Coronary artery (tissue), 2 donors: ENCODE measurements around the gene CYP27A1.

Experiments used
- DNase-seq: peaks from one replicate; pipeline ENCODE4 v3.0.0-alpha.2; 2017; ENCODE audit warnings: low spot score
- H3K27ac ChIP-seq, 2 donors: fragments of 200-600 bp; sonication (generic); one replicate each; pipeline ENCODE4 v1.5.1; 2016 to 2019
- H3K4me3 ChIP-seq: fragments of 200-600 bp; sonication (generic); 2 replicates; pipeline ENCODE4 v1.5.1; 2016; ENCODE audit warnings: mild to moderate bottlenecking, moderate library complexity
- TF ChIP-seq, protein P1 (sequence below): fragments of 200-600 bp; sonication (generic); IDR thresholded peaks from one replicate; pipeline ENCODE4 v1.5.1; 2019; ENCODE audit warnings: antibody characterized with exemption

Gene CYP27A1

DNA sequence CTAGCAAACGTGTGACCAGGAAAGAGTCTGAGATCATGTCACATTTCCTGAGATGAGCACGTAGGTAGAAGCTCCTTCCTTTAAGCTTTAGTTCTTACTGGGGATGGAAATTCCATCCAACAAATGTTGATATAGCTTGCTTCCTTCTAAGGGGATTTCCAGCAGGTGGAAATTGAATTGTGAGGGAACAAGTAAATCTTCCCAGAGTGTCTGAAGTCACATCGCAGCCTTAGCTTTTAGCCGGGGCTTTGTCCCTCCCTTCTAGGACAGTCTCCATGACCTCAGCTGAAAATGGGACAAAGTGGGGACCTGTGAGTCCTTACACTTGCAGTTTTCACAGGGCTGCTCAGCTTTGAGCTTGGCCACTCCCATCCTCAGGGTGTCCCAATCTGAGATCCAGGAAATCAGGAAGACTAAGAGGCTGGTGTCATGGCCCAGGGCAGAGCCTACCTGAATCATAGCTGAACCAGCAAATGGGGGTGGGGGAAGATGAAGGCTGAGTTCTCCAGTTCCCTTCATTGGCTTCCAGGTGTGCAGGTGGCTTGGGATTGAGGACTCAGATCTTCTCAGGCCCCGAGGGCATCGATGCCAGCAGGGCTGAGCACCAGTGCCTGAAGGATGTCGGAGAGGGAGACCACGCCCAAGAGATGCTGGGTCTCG, 41.4 kb downstream of the CYP27A1 start:
- TF ChIP-seq, protein P1, sequence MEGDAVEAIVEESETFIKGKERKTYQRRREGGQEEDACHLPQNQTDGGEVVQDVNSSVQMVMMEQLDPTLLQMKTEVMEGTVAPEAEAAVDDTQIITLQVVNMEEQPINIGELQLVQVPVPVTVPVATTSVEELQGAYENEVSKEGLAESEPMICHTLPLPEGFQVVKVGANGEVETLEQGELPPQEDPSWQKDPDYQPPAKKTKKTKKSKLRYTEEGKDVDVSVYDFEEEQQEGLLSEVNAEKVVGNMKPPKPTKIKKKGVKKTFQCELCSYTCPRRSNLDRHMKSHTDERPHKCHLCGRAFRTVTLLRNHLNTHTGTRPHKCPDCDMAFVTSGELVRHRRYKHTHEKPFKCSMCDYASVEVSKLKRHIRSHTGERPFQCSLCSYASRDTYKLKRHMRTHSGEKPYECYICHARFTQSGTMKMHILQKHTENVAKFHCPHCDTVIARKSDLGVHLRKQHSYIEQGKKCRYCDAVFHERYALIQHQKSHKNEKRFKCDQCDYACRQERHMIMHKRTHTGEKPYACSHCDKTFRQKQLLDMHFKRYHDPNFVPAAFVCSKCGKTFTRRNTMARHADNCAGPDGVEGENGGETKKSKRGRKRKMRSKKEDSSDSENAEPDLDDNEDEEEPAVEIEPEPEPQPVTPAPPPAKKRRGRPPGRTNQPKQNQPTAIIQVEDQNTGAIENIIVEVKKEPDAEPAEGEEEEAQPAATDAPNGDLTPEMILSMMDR, result no peak
- no peak overlapping the region for H3K4me3 ChIP-seq
- no peak for DNase-seq
- no peak overlapping the region for H3K27ac ChIP-seq

DNA sequence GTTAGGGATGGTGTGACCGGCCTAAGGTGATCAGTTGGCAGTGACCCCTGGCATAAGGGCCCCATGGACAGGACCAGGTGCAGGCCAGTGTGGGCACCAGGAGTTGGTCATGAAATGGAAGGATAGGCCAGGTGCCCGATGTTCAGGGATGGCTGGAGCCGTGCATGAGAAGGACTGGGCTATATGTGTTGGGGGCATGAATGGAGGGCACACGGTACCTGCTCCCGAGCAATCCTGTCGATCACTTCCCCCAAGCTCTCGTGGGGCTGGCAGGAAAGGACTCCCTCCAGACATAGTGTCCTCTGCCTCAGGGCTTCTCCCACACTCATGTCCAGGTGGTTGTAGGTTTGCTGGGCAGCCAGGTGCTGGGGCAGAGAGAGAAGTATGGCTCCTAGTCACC, 42.1 kb downstream of the CYP27A1 start:
- TF ChIP-seq, protein P1, result no peak
- no peak for DNase-seq
- H3K27ac ChIP-seq, result no peak overlapping the region
- H3K4me3 ChIP-seq, result no peak overlapping the region

DNA sequence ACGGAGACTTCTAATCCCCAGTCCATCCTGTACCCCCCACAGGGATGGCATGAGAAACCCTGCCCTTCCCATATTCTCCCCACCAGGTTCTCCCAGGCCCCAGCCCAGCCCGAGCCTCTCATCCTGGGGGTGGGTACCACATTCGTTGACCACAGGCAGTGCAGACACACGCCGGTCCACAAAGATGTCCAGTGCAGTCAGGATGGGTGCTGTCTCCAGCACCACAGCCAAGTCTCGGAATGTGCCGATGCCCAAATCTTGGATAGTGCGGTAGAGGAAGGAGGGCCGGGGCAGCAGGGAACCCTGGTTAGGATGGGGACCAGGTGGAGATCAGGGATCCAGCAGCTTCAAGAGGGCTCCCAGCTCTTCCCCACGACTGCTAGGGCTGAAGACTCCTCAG, 44.8 kb downstream of the CYP27A1 start:
- H3K4me3 ChIP-seq, result no peak overlapping the region
- no peak overlapping the region for H3K27ac ChIP-seq
- DNase-seq, result no peak
- TF ChIP-seq, protein P1, result no peak

DNA sequence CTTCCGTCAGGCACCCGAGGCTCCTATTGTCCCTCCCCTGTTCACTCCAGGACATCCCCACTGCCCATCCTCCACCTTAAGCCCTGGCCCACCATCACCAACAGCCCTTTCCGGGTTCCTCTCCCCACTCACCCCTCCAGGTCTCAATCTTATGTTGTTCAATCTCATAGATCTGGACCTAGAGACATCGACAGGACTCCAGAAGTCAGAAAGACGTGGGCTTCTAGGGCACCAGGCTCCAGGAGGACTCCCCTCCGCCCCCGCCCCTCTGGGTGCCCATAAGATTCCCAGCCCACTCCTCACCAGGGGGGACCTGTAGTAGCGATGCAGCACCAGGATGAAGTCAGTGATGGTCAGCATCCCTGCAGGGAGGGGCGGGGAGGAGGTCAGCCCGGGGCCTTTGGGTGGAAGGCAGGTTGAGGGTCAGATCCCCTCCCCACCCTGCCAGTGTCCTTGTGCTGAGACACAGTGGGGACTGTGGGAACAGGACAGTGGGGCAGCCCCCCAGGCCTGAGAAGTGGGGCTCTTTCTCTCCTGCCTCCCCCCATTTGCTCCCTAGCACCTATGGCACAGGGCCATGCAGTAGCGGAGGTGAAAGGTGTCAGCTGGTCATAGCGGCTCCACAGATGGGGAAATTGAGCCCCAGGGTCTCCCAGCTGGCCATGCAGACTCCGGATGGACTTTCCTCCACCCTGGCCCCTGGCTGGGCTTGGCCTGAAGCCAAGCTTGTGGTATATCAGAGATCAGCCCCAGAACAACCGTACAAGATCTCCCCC, 45.9 kb downstream of the CYP27A1 start:
- TF ChIP-seq, protein P1, result no peak
- H3K4me3 ChIP-seq, result no peak overlapping the region
- no peak for DNase-seq
- no peak overlapping the region for H3K27ac ChIP-seq

DNA sequence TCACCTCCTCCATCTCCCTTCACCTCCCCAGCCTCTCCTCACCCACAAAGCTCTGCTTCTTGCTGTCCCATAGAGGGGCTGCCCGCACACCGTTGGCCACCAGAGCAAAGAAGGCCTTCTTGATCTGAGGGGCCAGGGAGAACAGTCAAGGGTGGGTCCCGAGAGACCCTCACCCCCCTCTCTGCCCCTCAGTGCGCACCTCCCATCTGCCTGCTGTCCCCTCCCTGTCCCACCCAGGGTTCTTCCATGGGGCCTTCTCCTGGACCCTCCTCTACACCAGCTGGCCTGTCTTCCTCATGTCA, 46.5 kb downstream of the CYP27A1 start:
- Histone ChIP-seq H3K27ac (no peak overlapping the region), H3K4me3 (no peak overlapping the region)
- TF ChIP-seq, protein P1, result no peak
- DNase-seq, result no peak

DNA sequence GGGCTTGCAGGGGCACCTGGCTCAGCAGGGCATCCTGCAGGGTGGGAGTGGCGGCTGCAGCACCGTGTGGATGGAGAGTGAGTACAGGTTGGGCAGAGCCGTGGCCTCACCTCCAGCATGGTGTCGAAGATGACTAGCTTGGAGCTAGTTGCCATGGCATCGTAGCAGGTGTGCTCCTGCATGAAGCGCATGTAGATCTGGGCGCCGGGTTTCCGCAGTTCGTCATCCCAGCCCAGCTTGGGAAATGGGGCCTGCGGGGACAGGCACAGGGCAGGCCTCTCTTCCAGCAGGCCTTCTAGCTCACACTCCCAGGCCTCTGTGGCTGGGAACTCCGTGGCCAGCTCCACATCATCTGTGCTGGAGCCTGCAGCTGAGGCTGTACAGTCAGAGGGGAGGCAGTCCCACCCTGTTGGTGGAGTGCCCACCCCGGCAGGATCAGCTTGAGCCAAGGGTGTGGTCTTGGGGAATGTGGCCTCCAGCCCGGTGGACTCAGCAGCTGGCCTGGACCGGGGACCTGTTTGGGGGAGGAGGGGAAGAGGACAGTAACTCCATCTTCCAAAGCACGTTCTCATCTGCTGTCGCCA, 48.0 kb downstream of the CYP27A1 start:
- H3K4me3 ChIP-seq, result no peak overlapping the region
- DNase-seq, result no peak
- H3K27ac ChIP-seq, result peak overlapping the region in 1 of 2 donors; percentile 38
- TF ChIP-seq, protein P1, result no peak
